ENCODE results near the gene STS. TPM values are rescaled to one million over a fixed set of nuclear protein-coding genes. Genes with fewer than 3 reads are reported as not detected.

STS gene
- total RNA-seq, 2 donors from 2014 or later: 2.1 to 6.6 TPM

DNA sequence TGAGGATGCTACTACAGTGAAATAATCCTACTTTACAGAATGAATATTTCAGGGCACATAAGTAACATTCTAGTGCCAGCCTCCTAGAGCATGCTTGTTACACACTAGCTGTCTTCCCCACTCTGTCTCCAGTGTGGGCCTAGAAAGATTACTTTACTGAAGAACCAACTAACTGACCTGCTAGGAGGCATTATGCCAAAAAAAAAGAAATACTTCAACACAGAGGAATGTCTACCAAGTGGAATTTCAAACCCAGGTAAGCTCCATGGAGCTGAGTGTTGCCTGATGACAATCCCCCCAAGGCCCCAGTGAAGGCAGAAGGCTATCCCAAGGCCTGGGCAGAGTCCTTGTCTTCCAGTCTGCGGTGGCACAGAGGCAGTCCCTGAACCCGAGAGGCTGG, 40.9 kb upstream of the STS start:
- TF ChIP-seq, protein P1, sequence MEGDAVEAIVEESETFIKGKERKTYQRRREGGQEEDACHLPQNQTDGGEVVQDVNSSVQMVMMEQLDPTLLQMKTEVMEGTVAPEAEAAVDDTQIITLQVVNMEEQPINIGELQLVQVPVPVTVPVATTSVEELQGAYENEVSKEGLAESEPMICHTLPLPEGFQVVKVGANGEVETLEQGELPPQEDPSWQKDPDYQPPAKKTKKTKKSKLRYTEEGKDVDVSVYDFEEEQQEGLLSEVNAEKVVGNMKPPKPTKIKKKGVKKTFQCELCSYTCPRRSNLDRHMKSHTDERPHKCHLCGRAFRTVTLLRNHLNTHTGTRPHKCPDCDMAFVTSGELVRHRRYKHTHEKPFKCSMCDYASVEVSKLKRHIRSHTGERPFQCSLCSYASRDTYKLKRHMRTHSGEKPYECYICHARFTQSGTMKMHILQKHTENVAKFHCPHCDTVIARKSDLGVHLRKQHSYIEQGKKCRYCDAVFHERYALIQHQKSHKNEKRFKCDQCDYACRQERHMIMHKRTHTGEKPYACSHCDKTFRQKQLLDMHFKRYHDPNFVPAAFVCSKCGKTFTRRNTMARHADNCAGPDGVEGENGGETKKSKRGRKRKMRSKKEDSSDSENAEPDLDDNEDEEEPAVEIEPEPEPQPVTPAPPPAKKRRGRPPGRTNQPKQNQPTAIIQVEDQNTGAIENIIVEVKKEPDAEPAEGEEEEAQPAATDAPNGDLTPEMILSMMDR (conservative IDR thresholded peaks at IDR 0.05): no peak
- H3K36me3 ChIP-seq (ENCODE audit: control insufficient read depth, insufficient read depth, low read length): no peaks in the 10 kb centered on the region
- Mint-ChIP-seq H3K4me3 (no peak overlapping the region), H3K27ac (no peak overlapping the region), H3K9me3 (no peaks in the 10 kb centered on the region), H3K4me1 (peaks cover 30% of the 10 kb centered on the region), H3K27me3 (ENCODE audit: insufficient read depth) (no peaks in the 10 kb centered on the region), H3K36me3 (ENCODE audit: low read depth) (peaks cover 29% of the 10 kb centered on the region)
- H3K9ac ChIP-seq (ENCODE audit: extremely low read depth, low read length, poor library complexity, severe bottlenecking): no peak overlapping the region
- no peaks in the 10 kb centered on the region for H3K4me1 ChIP-seq (ENCODE audit: control insufficient read depth, insufficient read depth, low read length)
- DNase-seq: no peak
- H3K27me3 ChIP-seq (ENCODE audit: control insufficient read depth, insufficient read depth, low read length, poor library complexity, severe bottlenecking): no peaks in the 10 kb centered on the region
- no peak overlapping the region for H3K4me3 ChIP-seq (ENCODE audit: low read length)
- WGBS, 2 experiments (ENCODE audit: insufficient coverage in 1 of 2, insufficient read length in 1 of 2): 95 to 100% methylated on average over 1 to 2 of the region's 2 CpGs
- H3K9me3 ChIP-seq (ENCODE audit: control insufficient read depth, low read length): peaks cover 3% of the 10 kb centered on the region
- no peak overlapping the region for H3K27ac ChIP-seq (ENCODE audit: low read depth, low read length)

DNA sequence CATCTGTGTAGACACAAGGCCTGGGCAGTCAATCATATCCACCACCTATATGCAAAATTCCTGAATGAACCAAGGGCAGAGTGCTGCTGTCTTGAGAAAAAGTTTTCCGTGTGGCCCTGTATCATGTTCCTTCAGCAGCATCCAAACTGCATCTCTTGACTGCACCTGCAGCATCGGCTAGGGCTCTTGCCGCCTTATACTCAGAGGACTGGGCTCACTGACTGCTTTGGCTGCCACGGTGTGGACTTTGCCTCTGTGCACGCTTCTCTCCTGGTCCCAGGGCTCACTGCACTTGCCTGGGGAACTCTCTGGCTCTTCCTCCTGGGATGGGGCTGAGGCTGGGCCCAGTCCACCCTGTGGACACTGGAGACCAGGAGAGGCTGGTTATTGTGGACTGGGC, 39.5 kb upstream of the STS start:
- Mint-ChIP-seq H3K4me1 (peaks cover 34% of the 10 kb centered on the region), H3K27me3 (ENCODE audit: insufficient read depth) (no peaks in the 10 kb centered on the region), H3K4me3 (no peak overlapping the region), H3K36me3 (ENCODE audit: low read depth) (peaks cover 27% of the 10 kb centered on the region), H3K9me3 (no peaks in the 10 kb centered on the region), H3K27ac (no peak overlapping the region)
- Histone ChIP-seq H3K4me3 (ENCODE audit: low read length) (no peak overlapping the region), H3K36me3 (ENCODE audit: control insufficient read depth, insufficient read depth, low read length) (no peaks in the 10 kb centered on the region), H3K9ac (ENCODE audit: extremely low read depth, low read length, poor library complexity, severe bottlenecking) (no peak overlapping the region), H3K27me3 (ENCODE audit: control insufficient read depth, insufficient read depth, low read length, poor library complexity, severe bottlenecking) (no peaks in the 10 kb centered on the region), H3K4me1 (ENCODE audit: control insufficient read depth, insufficient read depth, low read length) (no peaks in the 10 kb centered on the region), H3K27ac (ENCODE audit: low read depth, low read length) (no peak overlapping the region), H3K9me3 (ENCODE audit: control insufficient read depth, low read length) (peaks cover 2% of the 10 kb centered on the region)
- WGBS, 2 experiments (ENCODE audit: insufficient coverage in 1 of 2, insufficient read length in 1 of 2): 87 to 94% methylated on average over 4 to 5 of the region's 5 CpGs
- TF ChIP-seq, protein P1 (conservative IDR thresholded peaks at IDR 0.05): no peak
- no peak for DNase-seq

DNA sequence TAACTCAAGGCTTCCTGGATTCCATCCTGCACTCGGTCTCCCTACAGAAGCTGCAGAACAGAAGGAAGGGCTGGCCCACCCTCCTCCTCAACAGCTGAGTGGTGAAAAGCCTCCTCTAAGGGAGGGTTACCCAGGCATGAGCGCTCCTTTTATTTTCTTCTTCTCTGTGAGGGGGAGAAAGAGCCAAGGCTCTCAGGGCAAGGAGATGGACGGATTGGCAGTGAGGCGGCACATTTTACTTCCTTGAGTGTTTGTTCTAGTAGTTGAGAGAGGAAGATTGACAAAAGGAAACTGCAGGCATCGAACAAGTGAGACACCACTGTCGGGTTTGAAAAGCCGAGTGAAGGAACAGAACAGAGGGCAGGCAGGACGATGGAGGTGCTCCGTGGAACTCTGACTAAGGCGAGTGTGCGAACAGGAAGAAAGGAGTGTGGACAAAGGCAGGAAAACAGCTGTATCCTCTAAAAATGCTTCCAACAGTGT, 38.4 kb upstream of the STS start:
- peaks cover 34% of the 10 kb centered on the region for H3K4me1 Mint-ChIP-seq
- peaks cover 25% of the 10 kb centered on the region for H3K36me3 Mint-ChIP-seq (ENCODE audit: low read depth)
- H3K27me3 Mint-ChIP-seq (ENCODE audit: insufficient read depth): no peaks in the 10 kb centered on the region
- H3K9me3 ChIP-seq (ENCODE audit: control insufficient read depth, low read length): no peaks in the 10 kb centered on the region
- peak overlapping the region; percentile 33 for H3K27ac Mint-ChIP-seq
- no peak overlapping the region for H3K4me3 ChIP-seq (ENCODE audit: low read length)
- peak overlapping the region; percentile 84 for H3K27ac ChIP-seq (ENCODE audit: low read depth, low read length)
- no peaks in the 10 kb centered on the region for H3K36me3 ChIP-seq (ENCODE audit: control insufficient read depth, insufficient read depth, low read length)
- H3K4me3 Mint-ChIP-seq: no peak overlapping the region
- no peak overlapping the region for H3K9ac ChIP-seq (ENCODE audit: extremely low read depth, low read length, poor library complexity, severe bottlenecking)
- H3K4me1 ChIP-seq (ENCODE audit: control insufficient read depth, insufficient read depth, low read length): no peaks in the 10 kb centered on the region
- H3K27me3 ChIP-seq (ENCODE audit: control insufficient read depth, insufficient read depth, low read length, poor library complexity, severe bottlenecking): no peaks in the 10 kb centered on the region
- WGBS, 2 experiments (ENCODE audit: insufficient coverage in 1 of 2, insufficient read length in 1 of 2): 40 to 78% methylated on average over 3 to 11 of the region's 11 CpGs
- TF ChIP-seq, protein P1 (conservative IDR thresholded peaks at IDR 0.05): no peak
- no peak for DNase-seq
- no peaks in the 10 kb centered on the region for H3K9me3 Mint-ChIP-seq

Measured in endodermal cell (in vitro differentiated cells).